GM12878 (cell line): ENCODE results near the gene GLI1. TPM values are rescaled to one million over a fixed set of nuclear protein-coding genes. Genes with fewer than 3 reads are reported as not detected.

Experiments
- ATAC-seq: fragments of 200-7000 bp; cut with Tn5 transposase; 3 replicates; pipeline ENCODE4 v1.9.1; 2020; ENCODE audit warnings: mild to moderate bottlenecking, moderate library complexity
- BruUV-seq: library from RNA; stranded (reverse); fragments of 400-500 nt; replicated peaks from 2 replicates; lab custom pipeline; 2021; lab: Mats Ljungman, UMichigan
- CTCF ChIA-PET: fragments of 300-600 bp; sonication (Branson Sonifier 250); formaldehyde crosslinking; extraction: SDS; loops from one replicate; lab custom pipeline; 2021; ENCODE audit warnings: inconsistent platforms; lab: Yijun Ruan, JAX
- POLR2A ChIA-PET: fragments of 350-600 bp; formaldehyde crosslinking; extraction: SDS; loops from one replicate; lab custom pipeline; 2021; ENCODE audit warnings: inconsistent platforms; lab: Charles Lee
- RAD21 ChIA-PET: fragments of 300-600 bp; sonication (Branson Sonifier 250); formaldehyde crosslinking; loops from one replicate; lab custom pipeline; 2023; ENCODE audit warnings: antibody characterized with exemption; ENCODE audit not compliant: unreplicated experiment; lab: Charles Lee
- SMC1A ChIA-PET: fragments of 300-600 bp; sonication (Branson Sonifier 250); formaldehyde crosslinking; loops from one replicate; lab custom pipeline; 2023; ENCODE audit not compliant: unreplicated experiment, uncharacterized antibody; lab: Charles Lee
- DNase-seq: peaks from one replicate; pipeline ENCODE4 v3.0.0-alpha.2; 2011; ENCODE audit warnings: low read depth, low spot score
- FAIRE-seq: peaks from 3 replicates; lab custom pipeline; 2011; peaks lifted over from hg19 to GRCh38; lab: Jason Lieb, UNC
- H2AFZ ChIP-seq: 2 replicates; pipeline ENCODE4 v1.6.0; 2011; ENCODE audit warnings: low read depth, low read length, control low read depth; ENCODE audit not compliant: control insufficient read depth
- H3K27ac ChIP-seq: 2 replicates; pipeline ENCODE4 v1.5.1; 2011; ENCODE audit warnings: control low read depth; ENCODE audit not compliant: control insufficient read depth, insufficient read depth
- H3K27me3 ChIP-seq, 2 experiments: replicated peaks in 1 of 2; 2 replicates each; pipeline versions ENCODE4 v1.6.0 to v1.6.1; 2011; ENCODE audit warnings: low read length in 1 of 2; ENCODE audit not compliant: control insufficient read depth in 2 of 2, insufficient read depth in 2 of 2
- H3K36me3 ChIP-seq, 2 experiments: 2 replicates each; pipeline ENCODE4 v1.5.1; 2011; ENCODE audit warnings: low read length in 1 of 2; ENCODE audit not compliant: control insufficient read depth in 2 of 2, insufficient read depth in 2 of 2
- H3K4me1 ChIP-seq: 2 replicates; pipeline ENCODE4 v1.6.1; 2011; ENCODE audit warnings: mild to moderate bottlenecking, low read length, moderate library complexity, mixed read lengths; ENCODE audit not compliant: control insufficient read depth, insufficient read depth
- H3K4me2 ChIP-seq: 2 replicates; pipeline ENCODE4 v1.6.0; 2011; ENCODE audit warnings: control low read depth; ENCODE audit not compliant: control insufficient read depth, insufficient read depth
- H3K4me3 ChIP-seq: fragments of 200-600 bp; sonication (generic); 2 replicates; pipeline ENCODE4 v1.5.1; 2016
- H3K79me2 ChIP-seq: 2 replicates; pipeline ENCODE4 v1.6.0; 2011; ENCODE audit warnings: low read length; ENCODE audit not compliant: control insufficient read depth, insufficient read depth
- H3K9ac ChIP-seq: 2 replicates; pipeline ENCODE4 v1.8.0; 2011; ENCODE audit warnings: low read length, control low read depth, mixed read lengths; ENCODE audit not compliant: control insufficient read depth, insufficient read depth
- H3K9me3 ChIP-seq: replicated peaks from 3 replicates; pipeline ENCODE4 v1.5.1; 2011; ENCODE audit warnings: mild to moderate bottlenecking, low read length; ENCODE audit not compliant: control insufficient read depth, insufficient read depth
- H4K20me1 ChIP-seq: 2 replicates; pipeline ENCODE4 v1.6.0; 2011; ENCODE audit not compliant: control insufficient read depth, insufficient read depth
- ASH2L ChIP-seq: fragments of 300-600, 200-600 bp; sonication (generic); IDR thresholded peaks from 2 replicates; pipeline ENCODE4 v1.6.1; 2017; ENCODE audit warnings: low read depth, mild to moderate bottlenecking, borderline replicate concordance
- ATF7 ChIP-seq: fragments of 450-650 bp; IDR thresholded peaks from 2 replicates; pipeline ENCODE4 v1.6.1; 2016; ENCODE audit warnings: low read depth, mild to moderate bottlenecking
- BACH1 ChIP-seq: fragments of 450-650 bp; IDR thresholded peaks from 2 replicates; pipeline ENCODE4 v1.6.1; 2017; ENCODE audit warnings: mild to moderate bottlenecking, borderline replicate concordance
- CBFB ChIP-seq: IDR thresholded peaks from 2 replicates; pipeline ENCODE4 v1.6.1; 2016; ENCODE audit warnings: antibody characterized with exemption, low read depth
- CBX5 ChIP-seq: sonication (generic); IDR thresholded peaks from 2 replicates; pipeline ENCODE4 v1.6.1; 2016; ENCODE audit warnings: low read depth, moderate library complexity, mild to moderate bottlenecking, inconsistent platforms
- EED ChIP-seq: sonication (generic); IDR thresholded peaks from 2 replicates; pipeline ENCODE4 v1.6.1; 2016; ENCODE audit warnings: antibody characterized with exemption, low read depth
- EGR1 ChIP-seq, 2 experiments: IDR thresholded peaks; 1 replicate in 1 of 2; 2 replicates in 1 of 2; pipeline ENCODE4 v1.6.1; 2011 to 2012; ENCODE audit warnings: low read depth in 2 of 2, low read length in 2 of 2, borderline replicate concordance in 1 of 2, mild to moderate bottlenecking in 1 of 2, moderate library complexity in 1 of 2
- LARP7 ChIP-seq: fragments of 450-650 bp; IDR thresholded peaks from 2 replicates; pipeline ENCODE4 v1.6.1; 2017; ENCODE audit warnings: mild to moderate bottlenecking
- NR2C2 ChIP-seq: IDR thresholded peaks from 2 replicates; pipeline ENCODE4 v1.6.1; 2011; ENCODE audit warnings: borderline replicate concordance, low read depth; ENCODE audit not compliant: control insufficient read depth, insufficient read length
- NR2F1 ChIP-seq: fragments of 450-650 bp; conservative IDR thresholded peaks from 2 replicates; pipeline ENCODE4 v1.6.1; 2017; ENCODE audit warnings: mild to moderate bottlenecking
- POLR2AphosphoS2 ChIP-seq: IDR thresholded peaks from 2 replicates; pipeline ENCODE4 v1.6.1; 2011; ENCODE audit warnings: low read depth, mild to moderate bottlenecking, low read length, improper control_type of control experiment, moderate library complexity
- RUNX3 ChIP-seq: IDR thresholded peaks from 2 replicates; pipeline ENCODE4 v1.6.1; 2012; ENCODE audit warnings: low read length, inconsistent platforms
- SRF ChIP-seq, 2 experiments: IDR thresholded peaks; 2 replicates each; pipeline ENCODE4 v1.6.1; 2011; ENCODE audit warnings: low read depth in 2 of 2, low read length in 2 of 2, mild to moderate bottlenecking in 1 of 2, moderate library complexity in 1 of 2
- WGBS: methylation state at CpG from one replicate; pipeline ENCODE4 v1.1.6; 2016; ENCODE audit warnings: low lambda C conversion rate; ENCODE audit not compliant: insufficient replicate concordance, insufficient coverage; ENCODE audit errors: missing lambda C conversion rate; 5-methylcytosine and 5-hydroxymethylcytosine counted together
- in situ Hi-C: fragments of 300-500 bp; cut with MboI; formaldehyde crosslinking; loops from 9 replicates; pipeline ENCODE4 v1.14.3; 2018; ENCODE audit warnings: mixed read lengths
- intact Hi-C: fragments of 100-400 bp; cut with micrococcal nuclease; formaldehyde crosslinking; loops from one replicate; pipeline ENCODE4 v1.14.2; 2022; ENCODE audit not compliant: unreplicated experiment
- polyA plus RNA-seq, 11 experiments: library from polyadenylated mRNA; depleted of rRNA in 4 of 11; unstranded in 6 of 11; stranded (reverse) in 5 of 11; fragments of >200 nt; fragmentation: Nextera tagmentation in 4 of 11; fragmentation: Illumina TruSeq in 1 of 11; extraction: Ambion mirVana in 4 of 11; extraction: Trizol in 1 of 11; gene quantifications; 1 replicate in 1 of 11; 2 replicates in 10 of 11; pipeline versions ENCODE4 v1.2.1 to v1.2.3, GENCODE V29; 2011 to 2016; ENCODE audit warnings: inconsistent platforms in 2 of 11, missing spikeins in 2 of 11, low read depth in 1 of 11
- total RNA-seq, 4 experiments: library from RNA; depleted of rRNA in 3 of 4; stranded (reverse); fragments of >200 nt in 3 of 4; fragmentation: Illumina TruSeq in 1 of 4; extraction: Trizol in 1 of 4; gene quantifications; 2 replicates each; pipeline versions ENCODE4 v1.2.1 to v1.2.3, GENCODE V29; 2013 to 2021
- TF ChIP-seq, protein P1 (sequence below): fragments of 450-650 bp; IDR thresholded peaks from 2 replicates; pipeline ENCODE4 v1.6.1; 2016; ENCODE audit warnings: mild to moderate bottlenecking
- TF ChIP-seq, protein P2 (sequence below): fragments of 450-650 bp; IDR thresholded peaks from 2 replicates; pipeline ENCODE4 v1.6.1; 2017; ENCODE audit warnings: low read depth, mild to moderate bottlenecking, moderate library complexity

Gene GLI1
- total and polyA plus RNA-seq, 10 of the 15 experiments (the other 5 are each of a cell fraction or from before 2014, with no cell fraction given) = 0.27 to 1.2 (median 0.49) TPM

DNA sequence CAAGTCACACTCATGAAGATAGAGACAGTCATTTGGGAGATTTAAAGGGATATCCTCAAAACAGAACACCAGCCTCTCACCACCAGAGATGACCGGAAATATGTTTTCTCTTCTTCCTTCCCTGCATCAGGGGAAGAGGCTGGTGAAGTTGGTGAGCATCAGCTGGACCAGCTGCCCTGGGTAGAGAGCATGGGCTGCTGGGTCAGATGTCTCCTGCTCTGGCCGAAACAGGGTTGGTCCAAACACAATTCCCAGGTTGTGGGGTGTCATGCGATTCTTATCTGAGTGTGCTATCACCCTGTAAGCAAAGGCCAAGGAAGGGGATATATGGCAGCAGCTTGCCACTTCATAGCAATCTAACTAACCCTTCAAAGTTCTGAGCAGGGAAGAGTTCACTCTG is 12.8 kb downstream of the GLI1 start:
- Histone ChIP-seq H3K4me2 (no peak overlapping the region), H3K4me1 (peaks cover 5% of the 10 kb centered on the region), H3K27ac (no peak overlapping the region), H3K27me3 (no peaks in the 10 kb centered on the region), H3K4me3 (no peak overlapping the region), H3K36me3 (peaks cover 1 to 30% of the 10 kb centered on the region in 2 experiments), H3K79me2 (peaks cover 29% of the 10 kb centered on the region), H3K9ac (no peak overlapping the region), H4K20me1 (no peaks in the 10 kb centered on the region), H2AFZ (no peak overlapping the region), H3K9me3 (no peaks in the 10 kb centered on the region)
- ATAC-seq = no peak
- ChIA-PET CTCF (interaction anchor here (2.2 kb wide), 1 partner anchor 9 kb away, joined by 8 read pairs; no protein-coding TSS in a partner anchor), POLR2A (interaction anchor here (1.0 kb wide), 1 partner anchor 20 kb away, joined by 3 read pairs; no protein-coding TSS in a partner anchor), SMC1A (interaction anchor here (1.4 kb wide), 1 partner anchor 19 kb away, joined by 3 read pairs; no protein-coding TSS in a partner anchor), RAD21 (no interaction called here)
- intact Hi-C loops (loop anchor here (10.0 kb wide), 1 partner anchor 282 kb away; the partner anchor contains the start of genes CDK4 and MARCHF9), in situ Hi-C loops (no loop called here)
- FAIRE-seq = no peak
- no peak for DNase-seq
- whole genome bisulfite sequencing = 97% methylated on average over 3 of the region's 3 CpGs
- no peak for TF ChIP-seq CBX5
- no peak for TF ChIP-seq ATF7
- TF ChIP-seq, protein P1, sequence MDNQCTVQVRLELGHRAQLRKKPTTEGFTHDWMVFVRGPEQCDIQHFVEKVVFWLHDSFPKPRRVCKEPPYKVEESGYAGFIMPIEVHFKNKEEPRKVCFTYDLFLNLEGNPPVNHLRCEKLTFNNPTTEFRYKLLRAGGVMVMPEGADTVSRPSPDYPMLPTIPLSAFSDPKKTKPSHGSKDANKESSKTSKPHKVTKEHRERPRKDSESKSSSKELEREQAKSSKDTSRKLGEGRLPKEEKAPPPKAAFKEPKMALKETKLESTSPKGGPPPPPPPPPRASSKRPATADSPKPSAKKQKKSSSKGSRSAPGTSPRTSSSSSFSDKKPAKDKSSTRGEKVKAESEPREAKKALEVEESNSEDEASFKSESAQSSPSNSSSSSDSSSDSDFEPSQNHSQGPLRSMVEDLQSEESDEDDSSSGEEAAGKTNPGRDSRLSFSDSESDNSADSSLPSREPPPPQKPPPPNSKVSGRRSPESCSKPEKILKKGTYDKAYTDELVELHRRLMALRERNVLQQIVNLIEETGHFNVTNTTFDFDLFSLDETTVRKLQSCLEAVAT = no peak
- TF ChIP-seq LARP7 = no peak
- no TSS peak for BruUV-seq

DNA sequence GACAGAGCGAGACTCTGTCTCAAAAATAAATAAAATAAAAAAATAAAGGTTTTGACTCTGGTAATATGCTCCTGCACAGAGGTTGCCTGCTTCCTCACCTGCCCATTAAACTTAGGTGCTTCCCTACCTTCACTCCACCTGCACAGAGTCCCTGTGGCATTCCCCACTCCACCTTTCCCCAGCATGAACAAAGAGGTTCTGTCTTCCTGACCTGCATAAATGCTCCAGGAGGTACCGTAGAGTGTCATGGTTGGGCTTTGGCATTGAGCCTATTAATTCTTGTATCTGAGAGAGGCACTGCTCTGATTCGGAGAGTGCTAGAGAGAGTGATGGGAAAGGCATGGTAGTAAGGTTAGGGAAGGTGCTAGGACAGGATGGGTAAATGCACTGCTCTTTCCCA is 13.8 kb downstream of the GLI1 start:
- Histone ChIP-seq H3K79me2 (peaks cover 38% of the 10 kb centered on the region), H3K27me3 (no peaks in the 10 kb centered on the region), H4K20me1 (no peaks in the 10 kb centered on the region), H3K4me2 (no peak overlapping the region), H3K9ac (no peak overlapping the region), H2AFZ (no peak overlapping the region), H3K9me3 (no peaks in the 10 kb centered on the region), H3K4me1 (peaks cover 10% of the 10 kb centered on the region), H3K4me3 (no peak overlapping the region), H3K27ac (no peak overlapping the region), H3K36me3 (peaks cover 1 to 30% of the 10 kb centered on the region in 2 experiments)
- WGBS = 100% methylated on average over 3 of the region's 3 CpGs
- ChIA-PET RAD21 (no interaction called here), CTCF (interaction anchor here (1.0 to 8.1 kb wide), 2 partner anchors 12 to 21 kb away, joined by 3 to 114 read pairs; partner anchors contain the start of gene GLI1), SMC1A (no interaction called here), POLR2A (interaction anchor here (1.3 kb wide), 1 partner anchor 18 kb away, joined by 3 read pairs; the partner anchor contains the start of gene INHBE)
- no TSS peak for BruUV-seq
- intact Hi-C loops = loop anchor here (10.0 kb wide), 1 partner anchor 281 kb away; the partner anchor contains the start of genes CDK4 and MARCHF9
- ATAC-seq = no peak
- no peak for DNase-seq
- no peak for FAIRE-seq
- in situ Hi-C loops = no loop called here
- TF ChIP-seq NR2F1 (no peak), CBFB (no peak), EGR1 (IDR thresholded peaks at IDR 0.05; ENCODE audit: borderline replicate concordance in 1 of 2, low read depth in 2 of 2, low read length in 2 of 2) (no peak), ASH2L (no peak), BACH1 (no peak), SRF (IDR thresholded peaks at IDR 0.05; ENCODE audit: low read depth in 2 of 2, low read length in 2 of 2) (no peak), RUNX3 (no peak), EED (no peak), NR2C2 (no peak), POLR2AphosphoS2 (no peak)
- TF ChIP-seq, protein P2, sequence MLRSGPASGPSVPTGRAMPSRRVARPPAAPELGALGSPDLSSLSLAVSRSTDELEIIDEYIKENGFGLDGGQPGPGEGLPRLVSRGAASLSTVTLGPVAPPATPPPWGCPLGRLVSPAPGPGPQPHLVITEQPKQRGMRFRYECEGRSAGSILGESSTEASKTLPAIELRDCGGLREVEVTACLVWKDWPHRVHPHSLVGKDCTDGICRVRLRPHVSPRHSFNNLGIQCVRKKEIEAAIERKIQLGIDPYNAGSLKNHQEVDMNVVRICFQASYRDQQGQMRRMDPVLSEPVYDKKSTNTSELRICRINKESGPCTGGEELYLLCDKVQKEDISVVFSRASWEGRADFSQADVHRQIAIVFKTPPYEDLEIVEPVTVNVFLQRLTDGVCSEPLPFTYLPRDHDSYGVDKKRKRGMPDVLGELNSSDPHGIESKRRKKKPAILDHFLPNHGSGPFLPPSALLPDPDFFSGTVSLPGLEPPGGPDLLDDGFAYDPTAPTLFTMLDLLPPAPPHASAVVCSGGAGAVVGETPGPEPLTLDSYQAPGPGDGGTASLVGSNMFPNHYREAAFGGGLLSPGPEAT = no peak
